Urinary bladder (tissue), 4 donors: ENCODE measurements around the gene RRP1. TPM values are rescaled to one million over a fixed set of nuclear protein-coding genes. Genes with fewer than 3 reads are reported as not detected.

Source experiments
- DNase-seq: peaks from one replicate; pipeline ENCODE4 v3.0.0-alpha.2; 2015; ENCODE audit errors: extremely low spot score
- H3K27ac ChIP-seq: one replicate; pipeline ENCODE4 v1.5.1; 2013; ENCODE audit warnings: low read depth, mild to moderate bottlenecking, moderate library complexity
- H3K36me3 ChIP-seq: one replicate; pipeline ENCODE4 v1.6.1; 2013; ENCODE audit warnings: mild to moderate bottlenecking, moderate library complexity; ENCODE audit not compliant: insufficient read depth
- H3K4me1 ChIP-seq: one replicate; pipeline ENCODE4 v1.6.1; 2013; ENCODE audit warnings: mild to moderate bottlenecking, moderate library complexity; ENCODE audit not compliant: insufficient read depth
- H3K4me3 ChIP-seq: one replicate; pipeline ENCODE4 v1.5.1; 2013; ENCODE audit warnings: low read depth, low read length
- WGBS: extraction: QIAGEN DNeasy Blood & Tissue Kit; methylation state at CpG from one replicate; pipeline ENCODE4 v1.1.7; 2013; 5-methylcytosine and 5-hydroxymethylcytosine counted together
- polyA plus RNA-seq: library from polyadenylated mRNA; stranded (reverse); fragments of 200-250 nt; gene quantifications from one replicate; pipeline ENCODE4 v1.2.3, GENCODE V29; 2013
- total RNA-seq: library from RNA; depleted of rRNA; stranded (reverse); fragments of >200 nt; gene quantifications from one replicate; pipeline ENCODE4 v1.2.3, GENCODE V29; 2014
- donor health status: healthy with polysubstance abuse.
- donor health status: healthy.

Gene RRP1
- total and polyA plus RNA-seq, 2 donors, result 11.6 to 12.3 TPM

- peaks cover 3% of the 10 kb centered on the region for H3K36me3 ChIP-seq
- 78% methylated on average over 28 of the region's 28 CpGs for WGBS
- H3K4me3 ChIP-seq, result no peak overlapping the region
- no peak overlapping the region for H3K27ac ChIP-seq
- H3K4me1 ChIP-seq, result no peaks in the 10 kb centered on the region
- no peak for DNase-seq
Measured at GRCh38 chr21:43752758-43753438, 36.5 kb upstream of the RRP1 start.

GRCh38 chr21:43753439-43753799 lies 36.0 kb upstream of the RRP1 start:
- DNase-seq, result no peak
- Histone ChIP-seq H3K36me3 (peaks cover 3% of the 10 kb centered on the region), H3K4me1 (no peaks in the 10 kb centered on the region), H3K4me3 (no peak overlapping the region), H3K27ac (no peak overlapping the region)
- 95% methylated on average over 16 of the region's 16 CpGs for WGBS

- 88% methylated on average over 26 of the region's 26 CpGs for WGBS
- H3K4me3 ChIP-seq, result no peak overlapping the region
- H3K4me1 ChIP-seq, result no peaks in the 10 kb centered on the region
- no peak for DNase-seq
- no peak overlapping the region for H3K27ac ChIP-seq
- H3K36me3 ChIP-seq, result peaks cover 5% of the 10 kb centered on the region
Measured at GRCh38 chr21:43754948-43755781, 34.2 kb upstream of the RRP1 start.

- Histone ChIP-seq H3K4me3 (no peak overlapping the region), H3K36me3 (peaks cover 5% of the 10 kb centered on the region), H3K4me1 (no peaks in the 10 kb centered on the region), H3K27ac (no peak overlapping the region)
- DNase-seq, result no peak
- 94% methylated on average over 37 of the region's 37 CpGs for WGBS
Measured at GRCh38 chr21:43755820-43756594, 33.4 kb upstream of the RRP1 start.

- peak overlapping the region; percentile 2 for H3K27ac ChIP-seq
- H3K4me1 ChIP-seq, result no peaks in the 10 kb centered on the region
- 75% methylated on average over 16 of the region's 16 CpGs for WGBS
- no peak for DNase-seq
- peaks cover 5% of the 10 kb centered on the region for H3K36me3 ChIP-seq
- no peak overlapping the region for H3K4me3 ChIP-seq
Measured at GRCh38 chr21:43757601-43758000, 31.8 kb upstream of the RRP1 start.

GRCh38 chr21:43758111-43758641 lies 31.2 kb upstream of the RRP1 start:
- Histone ChIP-seq H3K27ac (peak overlapping the region; percentile 23), H3K4me3 (no peak overlapping the region), H3K36me3 (peaks cover 5% of the 10 kb centered on the region), H3K4me1 (no peaks in the 10 kb centered on the region)
- WGBS, result 38% methylated on average over 18 of the region's 18 CpGs
- DNase-seq, result no peak

- H3K4me1 ChIP-seq, result no peaks in the 10 kb centered on the region
- DNase-seq, result no peak
- WGBS, result 51% methylated on average over 10 of the region's 10 CpGs
- H3K27ac ChIP-seq, result peak overlapping the region; percentile 3
- H3K4me3 ChIP-seq, result no peak overlapping the region
- H3K36me3 ChIP-seq, result peaks cover 5% of the 10 kb centered on the region
Measured at GRCh38 chr21:43758811-43759210, 30.6 kb upstream of the RRP1 start.

- H3K4me3 ChIP-seq, result no peak overlapping the region
- DNase-seq, result no peak
- no peaks in the 10 kb centered on the region for H3K4me1 ChIP-seq
- H3K36me3 ChIP-seq, result peaks cover 5% of the 10 kb centered on the region
- 94% methylated on average over 19 of the region's 19 CpGs for WGBS
- no peak overlapping the region for H3K27ac ChIP-seq
Measured at GRCh38 chr21:43759651-43760050, 29.7 kb upstream of the RRP1 start.

GRCh38 chr21:43760391-43760958 lies 28.9 kb upstream of the RRP1 start:
- H3K4me1 ChIP-seq, result no peaks in the 10 kb centered on the region
- no peak for DNase-seq
- no peak overlapping the region for H3K4me3 ChIP-seq
- whole genome bisulfite sequencing, result 89% methylated on average over 22 of the region's 22 CpGs
- peaks cover 5% of the 10 kb centered on the region for H3K36me3 ChIP-seq
- H3K27ac ChIP-seq, result no peak overlapping the region

- no peaks in the 10 kb centered on the region for H3K4me1 ChIP-seq
- H3K36me3 ChIP-seq, result peaks cover 2% of the 10 kb centered on the region
- H3K27ac ChIP-seq, result no peak overlapping the region
- no peak for DNase-seq
- WGBS, result 96% methylated on average over 18 of the region's 18 CpGs
- no peak overlapping the region for H3K4me3 ChIP-seq
Measured at GRCh38 chr21:43761886-43762285, 27.5 kb upstream of the RRP1 start.

GRCh38 chr21:43762303-43763128 lies 26.9 kb upstream of the RRP1 start:
- no peak for DNase-seq
- Histone ChIP-seq H3K4me1 (no peaks in the 10 kb centered on the region), H3K36me3 (peaks cover 2% of the 10 kb centered on the region), H3K27ac (no peak overlapping the region), H3K4me3 (no peak overlapping the region)
- 93% methylated on average over 15 of the region's 15 CpGs for WGBS

GRCh38 chr21:43763901-43764523 lies 25.4 kb upstream of the RRP1 start:
- Histone ChIP-seq H3K4me1 (no peaks in the 10 kb centered on the region), H3K4me3 (no peak overlapping the region), H3K27ac (no peak overlapping the region), H3K36me3 (peaks cover 2% of the 10 kb centered on the region)
- DNase-seq, result no peak
- WGBS, result 84% methylated on average over 10 of the region's 10 CpGs
